Hepatocyte (in vitro differentiated cells): Measurements from ENCODE around the gene FAM47C. TPM values are rescaled to one million over a fixed set of nuclear protein-coding genes. Genes with fewer than 3 reads are reported as not detected.

Experiments
- DNase-seq: peaks from one replicate; pipeline ENCODE4 v3.0.0-alpha.2; 2016; ENCODE audit warnings: low spot score
- H2AFZ ChIP-seq: fragments of 200-600 bp; sonication (generic); 2 replicates; pipeline ENCODE4 v1.6.0; 2016; ENCODE audit warnings: antibody characterized with exemption, mild to moderate bottlenecking
- H3K27ac ChIP-seq: fragments of 200-600 bp; sonication (generic); 2 replicates; pipeline ENCODE4 v1.5.1; 2016; ENCODE audit warnings: mild to moderate bottlenecking
- H3K27me3 ChIP-seq: fragments of 200-600 bp; sonication (generic); 2 replicates; pipeline ENCODE4 v1.6.1; 2016
- H3K36me3 ChIP-seq: fragments of 200-600 bp; sonication (generic); replicated peaks from 2 replicates; pipeline ENCODE4 v1.5.1; 2016; ENCODE audit warnings: low read depth; ENCODE audit not compliant: insufficient read depth
- H3K4me1 ChIP-seq: fragments of 200-600 bp; sonication (generic); 2 replicates; pipeline ENCODE4 v1.5.1; 2016; ENCODE audit warnings: mild to moderate bottlenecking, moderate library complexity; ENCODE audit not compliant: insufficient read depth
- H3K4me2 ChIP-seq: fragments of 200-600 bp; sonication (generic); 2 replicates; pipeline ENCODE4 v1.6.0; 2016
- H3K4me3 ChIP-seq: fragments of 200-600 bp; sonication (generic); 2 replicates; pipeline ENCODE4 v1.5.1; 2016; ENCODE audit warnings: mild to moderate bottlenecking
- H3K79me2 ChIP-seq: fragments of 200-600 bp; sonication (generic); 2 replicates; pipeline ENCODE4 v1.6.0; 2017; ENCODE audit warnings: mild to moderate bottlenecking
- H3K9me2 ChIP-seq: fragments of 200-600 bp; sonication (generic); replicated peaks from 2 replicates; pipeline ENCODE4 v1.6.0; 2017; ENCODE audit warnings: mild to moderate bottlenecking; ENCODE audit not compliant: insufficient read depth
- H3K9me3 ChIP-seq: fragments of 200-600 bp; sonication (generic); 2 replicates; pipeline ENCODE4 v1.5.1; 2016; ENCODE audit warnings: low read depth, mild to moderate bottlenecking
- H4K20me1 ChIP-seq: fragments of 200-600 bp; sonication (generic); 2 replicates; pipeline ENCODE4 v1.6.0; 2016; ENCODE audit warnings: mild to moderate bottlenecking; ENCODE audit not compliant: insufficient read depth, poor library complexity, severe bottlenecking
- EZH2 ChIP-seq: fragments of 200-600 bp; sonication (generic); IDR thresholded peaks from 2 replicates; pipeline ENCODE4 v1.6.1; 2016; ENCODE audit warnings: antibody characterized with exemption, mild to moderate bottlenecking, borderline replicate concordance
- EZH2phosphoT487 ChIP-seq: fragments of 200-600 bp; sonication (generic); IDR thresholded peaks from one replicate; pipeline ENCODE4 v1.6.1; 2018; ENCODE audit warnings: antibody characterized with exemption, mild to moderate bottlenecking, low read depth, moderate library complexity; ENCODE audit not compliant: unreplicated experiment, severe bottlenecking
- WGBS: methylation state at CpG from one replicate; pipeline ENCODE4 v1.1.6; 2016; ENCODE audit warnings: low lambda C conversion rate; ENCODE audit errors: missing lambda C conversion rate; 5-methylcytosine and 5-hydroxymethylcytosine counted together
- polyA plus RNA-seq: library from polyadenylated mRNA; unstranded; fragments of >200 nt; fragmentation: Nextera tagmentation; extraction: Ambion mirVana; gene quantifications from 2 replicates; pipeline ENCODE4 v1.2.1, GENCODE V29; 2016
- total RNA-seq: library from RNA; depleted of rRNA; stranded (reverse); fragments of >200 nt; gene quantifications from 2 replicates; pipeline ENCODE4 v1.2.3, GENCODE V29; 2014
- TF ChIP-seq, protein P1 (sequence below): fragments of 200-600 bp; sonication (generic); IDR thresholded peaks from 2 replicates; pipeline ENCODE4 v1.5.1; 2016; ENCODE audit warnings: antibody characterized with exemption, mild to moderate bottlenecking; ENCODE audit not compliant: poor library complexity

FAM47C gene
- total and polyA plus RNA-seq, 2 experiments from 2014 or later: not detected

DNA sequence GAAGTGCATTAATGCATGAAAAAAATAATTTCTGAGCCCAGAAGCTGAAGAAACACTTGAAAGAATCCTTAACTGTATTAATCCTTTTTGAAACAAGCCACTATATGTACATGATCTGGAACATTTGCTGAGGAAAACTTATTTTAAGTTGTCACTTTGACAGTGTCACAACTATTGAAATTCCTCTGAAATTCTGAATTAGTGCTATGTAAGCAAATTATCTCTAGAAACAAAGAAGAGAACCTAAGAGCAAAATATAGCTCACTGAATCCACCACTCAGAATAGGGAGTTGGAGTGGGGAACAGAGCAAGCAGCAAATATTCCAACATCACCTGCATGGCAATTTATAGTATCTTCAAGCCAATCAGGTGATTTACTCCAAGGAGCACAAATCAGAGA lies 34.6 kb upstream of the FAM47C start:
- Histone ChIP-seq H3K9me3 (no peaks in the 10 kb centered on the region), H3K9me2 (no peaks in the 10 kb centered on the region), H3K4me3 (no peak overlapping the region), H3K27me3 (no peaks in the 10 kb centered on the region), H3K4me2 (no peak overlapping the region), H4K20me1 (no peaks in the 10 kb centered on the region), H2AFZ (no peak overlapping the region), H3K27ac (no peak overlapping the region), H3K4me1 (no peaks in the 10 kb centered on the region), H3K79me2 (no peaks in the 10 kb centered on the region), H3K36me3 (no peaks in the 10 kb centered on the region)
- DNase-seq: no peak
- no peak for TF ChIP-seq EZH2

DNA sequence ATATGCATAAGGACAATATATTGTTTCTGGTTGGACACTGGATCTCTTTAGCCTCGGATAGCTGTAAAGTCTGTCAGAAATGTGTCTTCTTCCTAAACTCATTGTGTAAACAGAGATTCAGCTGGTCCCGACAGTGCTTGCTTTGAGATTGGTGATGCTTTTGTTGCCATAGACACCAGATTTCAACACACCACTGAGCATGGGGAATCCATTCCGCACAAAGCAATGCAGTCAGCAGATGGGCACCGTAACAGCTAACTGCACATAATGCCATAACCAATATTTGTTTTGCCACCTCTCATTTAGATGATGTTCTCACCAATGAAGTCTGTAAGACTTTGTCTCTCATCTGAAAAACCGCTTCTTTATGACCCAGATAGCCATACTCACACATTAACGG lies 33.3 kb upstream of the FAM47C start:
- H3K9me2 ChIP-seq: no peaks in the 10 kb centered on the region
- DNase-seq: no peak
- no peak overlapping the region for H3K4me3 ChIP-seq
- H3K4me1 ChIP-seq: no peaks in the 10 kb centered on the region
- H3K27me3 ChIP-seq: no peaks in the 10 kb centered on the region
- H3K9me3 ChIP-seq: no peaks in the 10 kb centered on the region
- TF ChIP-seq, protein P1, sequence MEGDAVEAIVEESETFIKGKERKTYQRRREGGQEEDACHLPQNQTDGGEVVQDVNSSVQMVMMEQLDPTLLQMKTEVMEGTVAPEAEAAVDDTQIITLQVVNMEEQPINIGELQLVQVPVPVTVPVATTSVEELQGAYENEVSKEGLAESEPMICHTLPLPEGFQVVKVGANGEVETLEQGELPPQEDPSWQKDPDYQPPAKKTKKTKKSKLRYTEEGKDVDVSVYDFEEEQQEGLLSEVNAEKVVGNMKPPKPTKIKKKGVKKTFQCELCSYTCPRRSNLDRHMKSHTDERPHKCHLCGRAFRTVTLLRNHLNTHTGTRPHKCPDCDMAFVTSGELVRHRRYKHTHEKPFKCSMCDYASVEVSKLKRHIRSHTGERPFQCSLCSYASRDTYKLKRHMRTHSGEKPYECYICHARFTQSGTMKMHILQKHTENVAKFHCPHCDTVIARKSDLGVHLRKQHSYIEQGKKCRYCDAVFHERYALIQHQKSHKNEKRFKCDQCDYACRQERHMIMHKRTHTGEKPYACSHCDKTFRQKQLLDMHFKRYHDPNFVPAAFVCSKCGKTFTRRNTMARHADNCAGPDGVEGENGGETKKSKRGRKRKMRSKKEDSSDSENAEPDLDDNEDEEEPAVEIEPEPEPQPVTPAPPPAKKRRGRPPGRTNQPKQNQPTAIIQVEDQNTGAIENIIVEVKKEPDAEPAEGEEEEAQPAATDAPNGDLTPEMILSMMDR: no peak
- no peak for TF ChIP-seq EZH2phosphoT487
- no peak for TF ChIP-seq EZH2
- no peaks in the 10 kb centered on the region for H3K36me3 ChIP-seq
- no peaks in the 10 kb centered on the region for H4K20me1 ChIP-seq
- H3K79me2 ChIP-seq: no peaks in the 10 kb centered on the region
- H3K27ac ChIP-seq: no peak overlapping the region
- no peak overlapping the region for H3K4me2 ChIP-seq
- 77% methylated on average over 6 of the region's 6 CpGs for WGBS
- H2AFZ ChIP-seq: no peak overlapping the region

DNA sequence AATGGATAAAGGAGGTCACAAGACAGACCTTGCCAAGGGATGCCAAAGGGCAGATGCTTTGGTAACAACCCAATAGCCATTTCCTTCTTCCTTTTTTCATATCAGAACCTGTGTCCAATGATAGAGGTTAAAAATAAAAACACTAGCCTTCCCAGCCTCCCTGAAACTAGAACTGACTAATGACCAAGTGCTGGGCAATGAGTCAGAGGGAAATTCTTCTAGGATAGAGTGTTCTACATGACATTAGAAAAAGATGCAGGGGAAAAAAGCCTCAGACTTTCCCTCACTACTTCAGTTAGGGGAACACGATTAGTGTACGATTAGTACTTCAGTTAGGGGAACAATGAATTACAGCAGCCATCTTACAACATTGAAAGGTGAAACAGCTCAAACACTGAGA lies 29.3 kb upstream of the FAM47C start:
- H2AFZ ChIP-seq: no peak overlapping the region
- 84% methylated on average over 2 of the region's 2 CpGs for WGBS
- H3K4me2 ChIP-seq: no peak overlapping the region
- H3K9me3 ChIP-seq: no peaks in the 10 kb centered on the region
- H3K4me1 ChIP-seq: no peaks in the 10 kb centered on the region
- DNase-seq: no peak
- no peak overlapping the region for H3K27ac ChIP-seq
- H4K20me1 ChIP-seq: no peaks in the 10 kb centered on the region
- H3K79me2 ChIP-seq: no peaks in the 10 kb centered on the region
- H3K9me2 ChIP-seq: no peaks in the 10 kb centered on the region
- H3K36me3 ChIP-seq: no peaks in the 10 kb centered on the region
- TF ChIP-seq, protein P1: no peak
- TF ChIP-seq EZH2phosphoT487 (no peak), EZH2 (no peak)
- H3K27me3 ChIP-seq: no peaks in the 10 kb centered on the region
- H3K4me3 ChIP-seq: no peak overlapping the region

DNA sequence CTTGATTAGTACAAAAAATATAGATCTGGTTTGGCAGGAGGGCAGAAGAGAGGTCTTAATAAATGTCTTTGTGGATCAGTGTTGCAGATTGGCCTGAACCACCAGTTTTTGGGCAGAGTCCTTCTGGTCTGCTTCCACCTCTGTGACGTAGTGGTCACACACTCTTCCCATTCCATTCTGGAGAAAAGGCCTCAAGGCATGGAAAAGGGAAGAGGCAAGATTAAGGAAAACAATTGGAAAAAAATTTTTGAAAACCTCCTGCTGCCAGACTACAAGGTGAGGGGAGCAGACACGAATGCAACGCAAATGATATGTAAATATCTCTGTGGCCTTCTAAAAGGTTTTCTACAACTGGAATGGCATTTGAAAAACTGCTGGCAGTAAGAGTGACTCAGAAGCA lies 24.3 kb upstream of the FAM47C start:
- no peak for DNase-seq

More for the DNA sequence above, 24.3 kb upstream of the FAM47C start:
- peaks cover 12% of the 10 kb centered on the region for H3K27me3 ChIP-seq
- no peak for TF ChIP-seq EZH2phosphoT487
- no peaks in the 10 kb centered on the region for H3K4me1 ChIP-seq
- no peaks in the 10 kb centered on the region for H3K9me3 ChIP-seq
- H3K9me2 ChIP-seq: no peaks in the 10 kb centered on the region
- no peak overlapping the region for H2AFZ ChIP-seq
- H4K20me1 ChIP-seq: no peaks in the 10 kb centered on the region
- no peak overlapping the region for H3K4me3 ChIP-seq
- no peak overlapping the region for H3K27ac ChIP-seq
- H3K79me2 ChIP-seq: no peaks in the 10 kb centered on the region
- H3K4me2 ChIP-seq: no peak overlapping the region
- H3K36me3 ChIP-seq: no peaks in the 10 kb centered on the region
- WGBS: 42% methylated on average over 3 of the region's 3 CpGs
